HepG2 (cell line): Measurements from ENCODE around the gene GUCY2F. TPM values are rescaled to one million over a fixed set of nuclear protein-coding genes. Genes with fewer than 3 reads are reported as not detected.

Experiments used
- ATAC-seq: fragments of 200-7000 bp; cut with Tn5 transposase; 3 replicates; pipeline ENCODE4 v1.9.1; 2020; ENCODE audit warnings: mild to moderate bottlenecking, moderate library complexity
- BruUV-seq: library from RNA; stranded (reverse); fragments of 400-500 nt; replicated peaks from 2 replicates; lab custom pipeline; 2021; lab: Mats Ljungman, UMichigan
- CTCF ChIA-PET: fragments of 300-600 bp; formaldehyde crosslinking; extraction: SDS; loops from one replicate; lab custom pipeline; 2021; ENCODE audit warnings: low total read pairs, inconsistent platforms, low intra/inter-chr PET ratio; lab: Yijun Ruan, JAX
- POLR2A ChIA-PET: fragments of 350-600 bp; sonication (Branson Sonifier 250); formaldehyde crosslinking; loops from one replicate; lab custom pipeline; 2020; ENCODE audit warnings: antibody characterized with exemption, inconsistent platforms; lab: Yijun Ruan, JAX
- DNase-seq: peaks from one replicate; pipeline ENCODE4 v3.0.0-alpha.2; 2015; ENCODE audit warnings: low spot score
- FAIRE-seq: peaks from 3 replicates; lab custom pipeline; 2011; peaks lifted over from hg19 to GRCh38; lab: Jason Lieb, UNC
- H2AFZ ChIP-seq: one replicate; pipeline ENCODE4 v1.6.1; 2011; ENCODE audit warnings: low read length, inconsistent platforms
- H3K27ac ChIP-seq: fragments of 300-600 bp; 3 replicates; pipeline ENCODE4 v1.8.0; 2011; ENCODE audit warnings: mixed run types, mild to moderate bottlenecking, mixed read lengths, low read length, inconsistent platforms; ENCODE audit not compliant: insufficient read depth; ENCODE audit errors: extremely low read length
- H3K27me3 ChIP-seq, 2 experiments: fragments of 200-600 bp in 1 of 2; 2 replicates in 1 of 2; 3 replicates in 1 of 2; pipeline versions ENCODE4 v1.6.0 to v1.8.0; 2011; ENCODE audit warnings: low read length in 2 of 2, mild to moderate bottlenecking in 2 of 2, moderate library complexity in 2 of 2, inconsistent platforms in 1 of 2; ENCODE audit not compliant: insufficient read depth in 2 of 2, control insufficient read depth in 1 of 2
- H3K36me3 ChIP-seq, 2 experiments: fragments of 200-600 bp in 1 of 2; replicated peaks in 1 of 2; 2 replicates in 1 of 2; 3 replicates in 1 of 2; pipeline versions ENCODE4 v1.5.1 to v1.8.0; 2011; ENCODE audit warnings: low read length in 2 of 2, inconsistent platforms in 1 of 2; ENCODE audit not compliant: insufficient read depth in 2 of 2, control insufficient read depth in 1 of 2
- H3K4me1 ChIP-seq: 2 replicates; pipeline ENCODE4 v1.5.1; 2012; ENCODE audit warnings: low read length, inconsistent platforms; ENCODE audit not compliant: insufficient read depth
- H3K4me2 ChIP-seq: 2 replicates; pipeline ENCODE4 v1.6.0; 2011; ENCODE audit warnings: low read depth, low read length, inconsistent platforms
- H3K4me3 ChIP-seq, 3 experiments: fragments of 200-600 bp in 1 of 3; sonication (generic), shearing (Covaris generic) in 1 of 3; replicated peaks in 1 of 3; 2 replicates each; pipeline ENCODE4 v1.5.1; 2011 to 2016; ENCODE audit warnings: low read length in 3 of 3, inconsistent platforms in 2 of 3, low read depth in 2 of 3, mild to moderate bottlenecking in 2 of 3, control low read depth in 1 of 3, mixed read lengths in 1 of 3; ENCODE audit not compliant: insufficient read depth in 1 of 3
- H3K79me2 ChIP-seq: one replicate; pipeline ENCODE4 v1.6.1; 2011; ENCODE audit warnings: low read length, inconsistent platforms; ENCODE audit not compliant: insufficient read depth
- H3K9ac ChIP-seq: 2 replicates; pipeline ENCODE4 v1.6.0; 2011; ENCODE audit warnings: mild to moderate bottlenecking, low read depth, low read length, inconsistent platforms; ENCODE audit not compliant: insufficient read depth
- H3K9me3 ChIP-seq: 2 replicates; pipeline ENCODE4 v1.5.1; 2012; ENCODE audit warnings: mild to moderate bottlenecking, low read length
- H4K20me1 ChIP-seq: 2 replicates; pipeline ENCODE4 v1.6.0; 2011; ENCODE audit warnings: inconsistent platforms, mild to moderate bottlenecking, low read length, moderate library complexity; ENCODE audit not compliant: insufficient read depth
- AKNA ChIP-seq: sonication (generic); formaldehyde crosslinking; IDR thresholded peaks from 2 replicates; pipeline ENCODE4 v1.4.0; 2020; ENCODE audit warnings: missing genetic modification reagents, borderline replicate concordance
- ATM ChIP-seq: fragments of 450-650 bp; IDR thresholded peaks from 2 replicates; pipeline ENCODE4 v1.7.1; 2017; ENCODE audit warnings: mild to moderate bottlenecking, borderline replicate concordance
- CBX5 ChIP-seq: sonication (generic); formaldehyde crosslinking; IDR thresholded peaks from 2 replicates; pipeline ENCODE4 v1.4.0; 2020; ENCODE audit warnings: missing genetic modification reagents, borderline replicate concordance
- GABPA ChIP-seq, 2 experiments: IDR thresholded peaks; 2 replicates each; pipeline ENCODE4 v1.6.1; 2011 to 2016; ENCODE audit warnings: low read depth in 2 of 2, low read length in 1 of 2, missing biosample characterization in 1 of 2, missing genetic modification characterization in 1 of 2
- GATAD1 ChIP-seq: IDR thresholded peaks from 2 replicates; pipeline ENCODE4 v1.6.1; 2016; ENCODE audit warnings: missing genetic modification reagents, missing compliant biosample characterization
- IRF9 ChIP-seq: sonication (generic); formaldehyde crosslinking; IDR thresholded peaks from 2 replicates; pipeline ENCODE4 v1.8.0; 2022; ENCODE audit warnings: missing genetic modification reagents, mild to moderate bottlenecking, borderline replicate concordance
- MNT ChIP-seq: fragments of 450-650 bp; IDR thresholded peaks from 2 replicates; pipeline ENCODE4 v1.6.1; 2016
- PCBP2 ChIP-seq: fragments of 200-400 bp; formaldehyde crosslinking; optimal IDR thresholded peaks from 2 replicates; pipeline ENCODE3; 2018; ENCODE audit warnings: low read length, low read depth; ENCODE audit not compliant: poor library complexity, severe bottlenecking
- WIZ ChIP-seq: sonication (generic); formaldehyde crosslinking; IDR thresholded peaks from 2 replicates; pipeline ENCODE4 v1.5.1; 2020; ENCODE audit warnings: mild to moderate bottlenecking, missing genetic modification reagents
- ZFP36L1 ChIP-seq: sonication (generic); formaldehyde crosslinking; IDR thresholded peaks from 2 replicates; pipeline ENCODE4 v1.8.0; 2022; ENCODE audit warnings: mild to moderate bottlenecking, missing genetic modification reagents, moderate library complexity
- ZNF263 ChIP-seq: sonication (generic); formaldehyde crosslinking; IDR thresholded peaks from 2 replicates; pipeline ENCODE4 v1.4.0; 2020; ENCODE audit warnings: missing genetic modification reagents
- ZNF414 ChIP-seq: sonication (generic); formaldehyde crosslinking; IDR thresholded peaks from 2 replicates; pipeline ENCODE4 v1.5.0; 2020; ENCODE audit warnings: missing genetic modification reagents
- ZNF451 ChIP-seq: sonication (generic); formaldehyde crosslinking; IDR thresholded peaks from 2 replicates; pipeline ENCODE4 v1.5.0; 2020; ENCODE audit warnings: mild to moderate bottlenecking, missing genetic modification reagents
- ZNF672 ChIP-seq: sonication (generic); formaldehyde crosslinking; IDR thresholded peaks from 2 replicates; pipeline ENCODE4 v1.8.1; 2022; ENCODE audit warnings: missing genetic modification reagents
- ZNF740 ChIP-seq: sonication (generic); formaldehyde crosslinking; IDR thresholded peaks from 2 replicates; pipeline ENCODE4 v1.4.0; 2020; ENCODE audit warnings: missing genetic modification reagents
- WGBS: methylation state at CpG from one replicate; pipeline ENCODE4 v1.1.6; 2017; ENCODE audit warnings: low lambda C conversion rate; 5-methylcytosine and 5-hydroxymethylcytosine counted together
- in situ Hi-C: cut with HindIII; loops from 2 replicates; pipeline ENCODE4 v1.10.0; 2017; ENCODE audit warnings: low pct_unique_long_range_greater_than_20kb; ENCODE audit not compliant: extremely low pct_ligation_motif_present
- intact Hi-C: fragments of 100-400 bp; cut with micrococcal nuclease; formaldehyde crosslinking; loops from one replicate; pipeline ENCODE4 v1.10.0; 2022; ENCODE audit not compliant: unreplicated experiment
- polyA plus RNA-seq, 8 experiments: library from polyadenylated mRNA; depleted of rRNA in 3 of 8; stranded (reverse) in 7 of 8; unstranded in 1 of 8; fragments of >200 nt; fragmentation: Illumina TruSeq in 4 of 8; extraction: Trizol in 4 of 8; gene quantifications; 2 replicates each; pipeline versions ENCODE4 v1.2.1 to v1.2.3, GENCODE V29; 2011 to 2016; ENCODE audit warnings: low read depth in 4 of 8, missing spikeins in 1 of 8, mixed read lengths in 1 of 8; ENCODE audit not compliant: insufficient read depth in 1 of 8
- total RNA-seq, 5 experiments: library from RNA; depleted of rRNA; stranded (reverse); fragments of >200 nt; fragmentation: Illumina TruSeq; extraction: Trizol; gene quantifications; 2 replicates each; pipeline ENCODE4 v1.2.3, GENCODE V29; 2016; ENCODE audit warnings: low read depth in 1 of 5

Gene GUCY2F
- total and polyA plus RNA-seq, 2 of the 13 experiments (the other 11 are each of a cell fraction or from before 2014, with no cell fraction given) = 0.03 TPM; not detected in 1

GRCh38 chrX:109360301-109360700 is 121.6 kb downstream of the GUCY2F start (continued):
- TF ChIP-seq AKNA (CRISPR knock-in tag) = no peak
- no peak for TF ChIP-seq PCBP2
- TF ChIP-seq ZNF740 = no peak
- no peak for TF ChIP-seq GATAD1 (CRISPR knock-in tag)

GRCh38 chrX:109357706-109358105 is 124.2 kb downstream of the GUCY2F start:
- Histone ChIP-seq H4K20me1 (no peaks in the 10 kb centered on the region), H3K4me3 (no peak overlapping the region), H3K4me2 (no peak overlapping the region), H3K9ac (no peak overlapping the region), H3K36me3 (no peaks in the 10 kb centered on the region), H3K4me1 (no peaks in the 10 kb centered on the region), H3K9me3 (no peaks in the 10 kb centered on the region), H3K27me3 (no peaks in the 10 kb centered on the region), H2AFZ (no peak overlapping the region), H3K27ac (no peak overlapping the region), H3K79me2 (no peaks in the 10 kb centered on the region)
- DNase-seq (no peak), ATAC-seq (no peak), FAIRE-seq (no peak)
- CTCF ChIA-PET = no interaction called here
- no TSS peak for BruUV-seq
- in situ Hi-C loops = no loop called here
- 33% methylated on average over 3 of the region's 3 CpGs for WGBS
- POLR2A ChIA-PET = no interaction called here
- intact Hi-C loops = no loop called here
- TF ChIP-seq ZNF672 (CRISPR knock-in tag) (no peak), ZFP36L1 (CRISPR knock-in tag) (no peak), CBX5 (CRISPR knock-in tag) (no peak), ZNF263 (CRISPR knock-in tag) (no peak), ZNF414 (no peak), ZNF451 (CRISPR knock-in tag) (no peak), WIZ (CRISPR knock-in tag) (no peak), IRF9 (CRISPR knock-in tag) (no peak), GATAD1 (CRISPR knock-in tag) (no peak), GABPA (IDR thresholded peaks at IDR 0.05; ENCODE audit: low read depth, low read length) (no peak), GABPA (CRISPR knock-in tag; IDR thresholded peaks at IDR 0.05; ENCODE audit: low read depth) (no peak), ATM (no peak), MNT (no peak)
